B cell (primary cell): ENCODE results near the gene WWP2. TPM values are rescaled to one million over a fixed set of nuclear protein-coding genes. Genes with fewer than 3 reads are reported as not detected.

Source experiments
- ATAC-seq: fragments of 200-7000 bp; cut with Tn5 transposase; one replicate; pipeline ENCODE4 v1.10.0; 2021; ENCODE audit warnings: low read depth, mild to moderate bottlenecking, moderate number of reproducible peaks, moderate library complexity
- CTCF ChIA-PET: fragments of 350-600 bp; sonication (Branson Sonifier 250); formaldehyde crosslinking; loops from one replicate; lab custom pipeline; 2021; ENCODE audit warnings: antibody characterized with exemption, inconsistent platforms; lab: Charles Lee
- POLR2A ChIA-PET: fragments of 350-600 bp; sonication (Branson Sonifier 250); formaldehyde crosslinking; loops from one replicate; lab custom pipeline; 2021; ENCODE audit warnings: antibody characterized with exemption; lab: Charles Lee
- DNase-seq: peaks from one replicate; pipeline ENCODE4 v3.0.0; 2013
- H2AFZ ChIP-seq: 2 replicates; pipeline ENCODE4 v1.6.1; 2012; ENCODE audit warnings: mild to moderate bottlenecking, low read depth, low read length; ENCODE audit not compliant: insufficient read depth, poor library complexity, severe bottlenecking
- H3K27ac ChIP-seq, 2 donors: 1 replicate in 1 of 2; 2 replicates in 1 of 2; pipeline ENCODE4 v1.5.1; 2012 to 2013; ENCODE audit warnings: low read length in 2 of 2, mild to moderate bottlenecking in 2 of 2, moderate library complexity in 1 of 2
- H3K27me3 ChIP-seq, 4 experiments: fragments of 200-600 bp in 1 of 4; sonication (generic) in 1 of 4; replicated peaks in 1 of 4; 1 replicate in 2 of 4; 2 replicates in 2 of 4; pipeline versions ENCODE4 v1.6.1 to v1.7.0; 2013 to 2016; ENCODE audit warnings: low read length in 3 of 4, mild to moderate bottlenecking in 2 of 4, mixed read lengths in 1 of 4, moderate library complexity in 1 of 4; ENCODE audit not compliant: insufficient read depth in 4 of 4, control insufficient read depth in 3 of 4; ENCODE audit errors: control extremely low read depth in 1 of 4
- H3K36me3 ChIP-seq, 2 experiments: replicated peaks in 1 of 2; 1 replicate in 1 of 2; 2 replicates in 1 of 2; pipeline versions ENCODE4 v1.6.1 to v1.7.1; 2013; ENCODE audit warnings: low read length in 1 of 2; ENCODE audit not compliant: insufficient read depth in 2 of 2, control insufficient read depth in 1 of 2; ENCODE audit errors: control extremely low read depth in 1 of 2, extremely low read depth in 1 of 2
- H3K4me1 ChIP-seq, 2 donors: fragments of 200-600 bp in 1 of 2; sonication (generic) in 1 of 2; 1 replicate in 1 of 2; 2 replicates in 1 of 2; pipeline versions ENCODE4 v1.5.1 to v1.6.1; 2013 to 2017; ENCODE audit warnings: low read length in 2 of 2; ENCODE audit not compliant: control insufficient read depth in 2 of 2, insufficient read depth in 2 of 2
- H3K4me2 ChIP-seq: replicated peaks from 2 replicates; pipeline ENCODE3; 2012; ENCODE audit warnings: mild to moderate bottlenecking, low read depth, low read length; ENCODE audit not compliant: poor library complexity, severe bottlenecking
- H3K4me3 ChIP-seq, 5 experiments: fragments of 200-600 bp in 1 of 5; sonication (generic) in 1 of 5; 1 replicate in 3 of 5; 2 replicates in 2 of 5; pipeline versions ENCODE4 v1.5.1 to v1.7.0; 2011 to 2016; ENCODE audit warnings: low read length in 4 of 5, mild to moderate bottlenecking in 4 of 5, low read depth in 2 of 5, control low read depth in 1 of 5, moderate library complexity in 1 of 5; ENCODE audit not compliant: insufficient read depth in 1 of 5; ENCODE audit errors: control extremely low read depth in 1 of 5, extremely low read depth in 1 of 5
- H3K79me2 ChIP-seq: fragments of 200-600 bp; sonication (generic); one replicate; pipeline ENCODE4 v1.6.0; 2016; ENCODE audit warnings: low read length; ENCODE audit not compliant: control insufficient read depth, insufficient read depth
- H3K9ac ChIP-seq: fragments of 200-600 bp; sonication (generic); 2 replicates; pipeline ENCODE4 v1.6.1; 2017; ENCODE audit warnings: mild to moderate bottlenecking, low read length, moderate library complexity
- H3K9me3 ChIP-seq, 3 donors: one replicate each; pipeline versions ENCODE4 v1.6.1 to v1.7.1; 2013; ENCODE audit warnings: low read length in 2 of 3; ENCODE audit not compliant: control insufficient read depth in 2 of 3, insufficient read depth in 1 of 3; ENCODE audit errors: control extremely low read depth in 1 of 3
- H4K20me1 ChIP-seq: 2 replicates; pipeline ENCODE4 v1.6.0; 2012; ENCODE audit warnings: mild to moderate bottlenecking, low read length; ENCODE audit not compliant: insufficient read depth, control insufficient read depth, poor library complexity, severe bottlenecking
- H3K27ac Mint-ChIP-seq: one replicate; pipeline ENCODE4 v1.8.0; 2021; ENCODE audit warnings: mixed read lengths
- H3K27me3 Mint-ChIP-seq: one replicate; pipeline ENCODE4 v1.8.0; 2021; ENCODE audit warnings: mixed read lengths
- H3K4me1 Mint-ChIP-seq: one replicate; pipeline ENCODE4 v1.8.0; 2021; ENCODE audit warnings: mixed read lengths
- H3K4me3 Mint-ChIP-seq: one replicate; pipeline ENCODE4 v1.8.0; 2021; ENCODE audit warnings: mixed read lengths
- H3K9me3 Mint-ChIP-seq: one replicate; pipeline ENCODE4 v1.8.0; 2022; ENCODE audit warnings: mixed read lengths; ENCODE audit not compliant: insufficient read depth
- CTCF ChIP-seq: fragments of 200-600 bp; IDR thresholded peaks from one replicate; pipeline ENCODE4 v1.8.0; 2022; ENCODE audit warnings: antibody characterized with exemption, mild to moderate bottlenecking
- EZH2 ChIP-seq: IDR thresholded peaks from 2 replicates; pipeline ENCODE4 v1.6.1; 2012; ENCODE audit warnings: borderline replicate concordance, low read depth, mild to moderate bottlenecking, moderate library complexity, low read length; ENCODE audit not compliant: insufficient read depth, poor library complexity, severe bottlenecking
- WGBS: methylation state at CpG from one replicate; pipeline ENCODE4 v1.1.5; 2013; ENCODE audit warnings: missing lambda C conversion rate; ENCODE audit not compliant: insufficient coverage; 5-methylcytosine and 5-hydroxymethylcytosine counted together
- intact Hi-C: fragments of 100-400 bp; cut with micrococcal nuclease; formaldehyde crosslinking; loops from one replicate; pipeline ENCODE4 v1.10.0; 2022
- polyA plus RNA-seq: library from polyadenylated mRNA; depleted of rRNA; stranded (reverse); fragments of >200 nt; gene quantifications from 2 replicates; pipeline ENCODE4 v1.2.3, GENCODE V29; 2012
- total RNA-seq, 2 donors: library from RNA; stranded (reverse); fragments of 120-200 nt in 1 of 2; gene quantifications; 1 replicate in 1 of 2; 2 replicates in 1 of 2; pipeline versions ENCODE4 v1.2.3 to v1.2.4, GENCODE V29; 2013 to 2022

The WWP2 gene
- total and polyA plus RNA-seq, 2 donors (not counting 1 experiment from before 2014, with no cell fraction given), result 33.4 to 105 TPM

GRCh38 chr16:69858191-69859104 is 96.3 kb downstream of the WWP2 start:
- no peaks in the 10 kb centered on the region for H3K4me1 ChIP-seq
- TF ChIP-seq EZH2, result no peak
- TF ChIP-seq CTCF, result no peak
- ATAC-seq (no peak), DNase-seq (no peak)
- no peak overlapping the region for H3K9ac ChIP-seq
- H4K20me1 ChIP-seq, result peaks cover 5% of the 10 kb centered on the region
- CTCF ChIA-PET, result interaction anchor here (0.9 kb wide), 1 partner anchor 62 kb away, joined by 3 read pairs; no protein-coding TSS in a partner anchor
- no peaks in the 10 kb centered on the region for H3K9me3 Mint-ChIP-seq
- no peak overlapping the region for H3K4me3 ChIP-seq
- peaks cover 6% of the 10 kb centered on the region for H3K4me1 Mint-ChIP-seq
- H3K36me3 ChIP-seq, result peaks cover 9 to 29% of the 10 kb centered on the region in 2 experiments
- intact Hi-C loops, result loop anchor here (10.0 kb wide), 1 partner anchor 154 kb away; no protein-coding TSS in a partner anchor
- H3K79me2 ChIP-seq, result peaks cover 5% of the 10 kb centered on the region
- no peaks in the 10 kb centered on the region for H3K27me3 Mint-ChIP-seq
- no peak overlapping the region for H3K4me2 ChIP-seq
- POLR2A ChIA-PET, result no interaction called here
- H3K27me3 ChIP-seq, result no peaks in the 10 kb centered on the region
- no peak overlapping the region for H3K27ac ChIP-seq
- H3K9me3 ChIP-seq, result no peaks in the 10 kb centered on the region
- WGBS, result 78% methylated on average over 11 of the region's 13 CpGs
- no peak overlapping the region for H3K27ac Mint-ChIP-seq
- H2AFZ ChIP-seq, result no peak overlapping the region
- no peak overlapping the region for H3K4me3 Mint-ChIP-seq
